Sigmoid colon (tissue), 7 donors: ENCODE results near the gene ABHD12. TPM values are rescaled to one million over a fixed set of nuclear protein-coding genes. Genes with fewer than 3 reads are reported as not detected.

Experiments
- DNase-seq: peaks from one replicate; pipeline ENCODE4 v3.0.0-alpha.2; 2019
- H3K27ac ChIP-seq, 4 donors: fragments of 200-600 bp; sonication (generic); one replicate each; pipeline ENCODE4 v1.5.1; 2016 to 2019; ENCODE audit warnings: mild to moderate bottlenecking in 1 of 4
- H3K27me3 ChIP-seq, 3 donors: fragments of 200-600 bp; sonication (generic); one replicate each; pipeline ENCODE4 v1.5.1; 2019; ENCODE audit warnings: mild to moderate bottlenecking in 1 of 3
- H3K36me3 ChIP-seq, 4 donors: fragments of 200-600 bp; sonication (generic); one replicate each; pipeline ENCODE4 v1.5.1; 2016 to 2019
- H3K4me1 ChIP-seq, 4 donors: fragments of 200-600 bp; sonication (generic); one replicate each; pipeline ENCODE4 v1.5.1; 2017 to 2019
- H3K4me3 ChIP-seq, 4 donors: fragments of 200-600 bp; sonication (generic); one replicate each; pipeline ENCODE4 v1.5.1; 2017 to 2019; ENCODE audit warnings: mild to moderate bottlenecking in 2 of 4, moderate library complexity in 1 of 4
- H3K9me3 ChIP-seq, 4 donors: fragments of 200-600 bp in 3 of 4; sonication (generic) in 3 of 4; one replicate each; pipeline versions ENCODE4 v1.5.1 to v1.6.1; 2013 to 2019
- CTCF ChIP-seq, 4 experiments: fragments of 450-650 bp in 3 of 4; fragments of 200-600 bp in 1 of 4; IDR thresholded peaks; one replicate each; pipeline ENCODE4 v1.5.1; 2016 to 2019; ENCODE audit warnings: antibody characterized with exemption in 4 of 4, mild to moderate bottlenecking in 3 of 4, moderate library complexity in 2 of 4
- EP300 ChIP-seq, 4 donors: sonication (generic); formaldehyde crosslinking; IDR thresholded peaks; one replicate each; pipeline ENCODE4 v1.6.1; 2017; ENCODE audit warnings: antibody characterized with exemption in 4 of 4
- POLR2A ChIP-seq, 2 donors: fragments of 450-650 bp; IDR thresholded peaks; one replicate each; pipeline ENCODE4 v1.6.1; 2016; ENCODE audit warnings: antibody characterized with exemption in 2 of 2, mild to moderate bottlenecking in 2 of 2, moderate library complexity in 2 of 2
- POLR2AphosphoS5 ChIP-seq, 4 donors: sonication (generic); formaldehyde crosslinking; IDR thresholded peaks; one replicate each; pipeline ENCODE4 v1.6.1; 2017; ENCODE audit warnings: antibody characterized with exemption in 4 of 4
- WGBS, 2 donors: extraction: QIAGEN DNeasy Blood & Tissue Kit; methylation state at CpG; one replicate each; pipeline ENCODE4 v1.1.7; 2013; 5-methylcytosine and 5-hydroxymethylcytosine counted together
- intact Hi-C: fragments of 100-400 bp; cut with DNase I; formaldehyde crosslinking; loops from one replicate; pipeline ENCODE4 v1.15.1; 2023
- polyA plus RNA-seq, 3 donors: library from polyadenylated mRNA; stranded (reverse); fragments of 200-250 nt; gene quantifications; one replicate each; pipeline ENCODE4 v1.2.3, GENCODE V29; 2013
- total RNA-seq, 4 donors: library from RNA; depleted of rRNA; stranded (reverse); fragments of >200 nt; gene quantifications; one replicate each; pipeline ENCODE4 v1.1.0, GENCODE V29; 2016
- donor health status: healthy with polysubstance abuse.
- donor health status: Bipolar disorder and iron deficiency.
- donor health status: healthy.

The ABHD12 gene
- total and polyA plus RNA-seq, 7 donors, result 18.9 to 49.0 (median 35.7) TPM

- TF ChIP-seq POLR2AphosphoS5 (IDR thresholded peaks at IDR 0.05) (no peak), POLR2A (IDR thresholded peaks at IDR 0.05) (no peak), EP300 (IDR thresholded peaks at IDR 0.05) (no peak), CTCF (IDR thresholded peaks at IDR 0.05) (no peak)
- 76 to 88% methylated on average over 11 of the region's 11 CpGs for WGBS, 2 donors
- DNase-seq, result no peak
- intact Hi-C loops, result no loop called here
- H3K27me3 ChIP-seq, result no peaks in the 10 kb centered on the region
- H3K27ac ChIP-seq, result peak overlapping the region; percentile 95 to 97 (median 96)
- peaks cover 0 to 4% (median under 1%) of the 10 kb centered on the region in 4 donors for H3K36me3 ChIP-seq
- H3K4me1 ChIP-seq, result peaks cover 0 to 95% (median 86%) of the 10 kb centered on the region in 4 donors
- H3K9me3 ChIP-seq, result no peaks in the 10 kb centered on the region
- no peak overlapping the region for H3K4me3 ChIP-seq
Measured at GRCh38 chr20:25253606-25254275, 136.9 kb downstream of the ABHD12 start.

- intact Hi-C loops, result no loop called here
- no peaks in the 10 kb centered on the region for H3K27me3 ChIP-seq
- peaks cover 0 to 4% (median 0%) of the 10 kb centered on the region in 4 donors for H3K36me3 ChIP-seq
- no peak overlapping the region for H3K4me3 ChIP-seq
- DNase-seq, result no peak
- 20 to 74% methylated on average over 6 of the region's 6 CpGs for WGBS, 2 donors
- H3K9me3 ChIP-seq, result no peaks in the 10 kb centered on the region
- TF ChIP-seq EP300 (IDR thresholded peaks at IDR 0.05) (no peak), POLR2AphosphoS5 (IDR thresholded peaks at IDR 0.05) (no peak), CTCF (IDR thresholded peaks at IDR 0.05) (no peak), POLR2A (IDR thresholded peaks at IDR 0.05) (no peak)
- H3K4me1 ChIP-seq, result peaks cover 0 to 86% (median 77%) of the 10 kb centered on the region in 4 donors
- peak overlapping the region; percentile 95 to 97 (median 96) for H3K27ac ChIP-seq
Measured at GRCh38 chr20:25252686-25253421, 137.8 kb downstream of the ABHD12 start.

GRCh38 chr20:25252230-25252651 lies 138.4 kb downstream of the ABHD12 start:
- no peaks in the 10 kb centered on the region for H3K27me3 ChIP-seq
- DNase-seq, result no peak
- intact Hi-C loops, result no loop called here
- peak overlapping the region; percentile 95 to 97 (median 96) for H3K27ac ChIP-seq
- 19 to 73% methylated on average over 6 of the region's 6 CpGs for WGBS, 2 donors
- H3K9me3 ChIP-seq, result no peaks in the 10 kb centered on the region
- H3K4me1 ChIP-seq, result peaks cover 0 to 84% (median 74%) of the 10 kb centered on the region in 4 donors
- TF ChIP-seq POLR2A (IDR thresholded peaks at IDR 0.05) (no peak), EP300 (IDR thresholded peaks at IDR 0.05) (no peak), POLR2AphosphoS5 (IDR thresholded peaks at IDR 0.05) (no peak), CTCF (IDR thresholded peaks at IDR 0.05) (no peak)
- H3K4me3 ChIP-seq, result peak overlapping the region in 1 of 4 donors; percentile 68
- H3K36me3 ChIP-seq, result peaks cover 0 to 4% (median 0%) of the 10 kb centered on the region in 4 donors

GRCh38 chr20:25251558-25251957 lies 139.1 kb downstream of the ABHD12 start:
- WGBS, 2 donors, result 57 to 81% methylated on average over 4 of the region's 4 CpGs
- Histone ChIP-seq H3K4me3 (peak overlapping the region in 2 of 4 donors; percentile 68 to 87), H3K9me3 (no peaks in the 10 kb centered on the region), H3K27me3 (no peaks in the 10 kb centered on the region), H3K27ac (peak overlapping the region; percentile 95 to 97 (median 96)), H3K4me1 (peaks cover 0 to 83% (median 74%) of the 10 kb centered on the region in 4 donors), H3K36me3 (peaks cover 0 to 4% (median 0%) of the 10 kb centered on the region in 4 donors)
- intact Hi-C loops, result loop anchor here (2.0 kb wide), 1 partner anchor 21 kb away; no protein-coding TSS in a partner anchor
- TF ChIP-seq POLR2AphosphoS5 (IDR thresholded peaks at IDR 0.05) (peak in 1 of 4 donors; percentile 15), CTCF (IDR thresholded peaks at IDR 0.05) (no peak), EP300 (IDR thresholded peaks at IDR 0.05) (no peak), POLR2A (IDR thresholded peaks at IDR 0.05) (no peak)
- no peak for DNase-seq
